HepG2 (cell line): ENCODE data around the gene TBC1D10B. TPM values are rescaled to one million over a fixed set of nuclear protein-coding genes. Genes with fewer than 3 reads are reported as not detected.
A peak's percentile ranks its signal among the peaks of the same experiment; 100 is the strongest.

Experiments
- ARNT2 ChIP-seq: sonication (generic); formaldehyde crosslinking; IDR thresholded peaks from 2 replicates; pipeline ENCODE4 v1.8.0; 2022; ENCODE audit warnings: mild to moderate bottlenecking, low read depth, missing genetic modification reagents, moderate library complexity
- ATF3 ChIP-seq: sonication (generic); formaldehyde crosslinking; IDR thresholded peaks from 2 replicates; pipeline ENCODE4 v1.4.0; 2020; ENCODE audit warnings: missing genetic modification reagents
- EP300 ChIP-seq, 3 experiments: sonication (generic) in 1 of 3; formaldehyde crosslinking in 1 of 3; IDR thresholded peaks; 2 replicates each; pipeline versions ENCODE4 v1.5.1 to v1.6.1; 2011 to 2020; ENCODE audit warnings: low read depth in 2 of 3, low read length in 2 of 3, borderline replicate concordance in 1 of 3, improper control_type of control experiment in 1 of 3, mild to moderate bottlenecking in 1 of 3, missing genetic modification reagents in 1 of 3, moderate library complexity in 1 of 3
- ETV5 ChIP-seq: IDR thresholded peaks from 2 replicates; pipeline ENCODE4 v1.6.1; 2018; ENCODE audit warnings: missing biosample characterization, missing genetic modification reagents, inconsistent platforms, borderline replicate concordance
- HDAC1 ChIP-seq: sonication (generic); formaldehyde crosslinking; IDR thresholded peaks from 2 replicates; pipeline ENCODE4 v1.5.1; 2020; ENCODE audit warnings: mild to moderate bottlenecking, missing genetic modification reagents
- HOXA9 ChIP-seq: sonication (generic); formaldehyde crosslinking; IDR thresholded peaks from 2 replicates; pipeline ENCODE4 v1.8.1; 2022; ENCODE audit warnings: missing genetic modification reagents, mild to moderate bottlenecking, moderate library complexity, borderline replicate concordance
- KLF13 ChIP-seq: sonication (generic); formaldehyde crosslinking; IDR thresholded peaks from 2 replicates; pipeline ENCODE4 v1.4.0; 2020; ENCODE audit warnings: mild to moderate bottlenecking, missing genetic modification reagents
- MAF1 ChIP-seq: sonication (generic); formaldehyde crosslinking; IDR thresholded peaks from 2 replicates; pipeline ENCODE4 v1.5.0; 2020; ENCODE audit warnings: missing genetic modification reagents, borderline replicate concordance
- MXD3 ChIP-seq: IDR thresholded peaks from 2 replicates; pipeline ENCODE4 v1.6.1; 2016; ENCODE audit warnings: mild to moderate bottlenecking, missing biosample characterization, missing genetic modification reagents
- NFE2L1 ChIP-seq: sonication (generic); formaldehyde crosslinking; IDR thresholded peaks from 2 replicates; pipeline ENCODE4 v1.4.0; 2020; ENCODE audit warnings: missing genetic modification reagents, mild to moderate bottlenecking, borderline replicate concordance
- PAX8 ChIP-seq: sonication (generic); formaldehyde crosslinking; IDR thresholded peaks from 2 replicates; pipeline ENCODE4 v1.8.0; 2022; ENCODE audit warnings: mild to moderate bottlenecking, missing genetic modification reagents, borderline replicate concordance
- RAD21 ChIP-seq: fragments of 450-650 bp; formaldehyde crosslinking; IDR thresholded peaks from 2 replicates; pipeline ENCODE4 v1.5.0; 2020; ENCODE audit warnings: mild to moderate bottlenecking
- ZBTB7A ChIP-seq: sonication (generic); formaldehyde crosslinking; IDR thresholded peaks from 2 replicates; pipeline ENCODE4 v1.8.0; 2022; ENCODE audit warnings: mild to moderate bottlenecking, missing genetic modification reagents
- ZMAT3 ChIP-seq: sonication (generic); formaldehyde crosslinking; conservative IDR thresholded peaks from 2 replicates; pipeline ENCODE4 v1.7.0; 2021; ENCODE audit warnings: missing genetic modification reagents
- ZNF121 ChIP-seq: sonication (generic); formaldehyde crosslinking; IDR thresholded peaks from 2 replicates; pipeline ENCODE4 v1.5.0; 2020; ENCODE audit warnings: mild to moderate bottlenecking, missing genetic modification reagents
- ZNF143 ChIP-seq: sonication (generic); formaldehyde crosslinking; IDR thresholded peaks from 2 replicates; pipeline ENCODE4 v1.4.0; 2020; ENCODE audit warnings: missing genetic modification reagents
- ZNF18 ChIP-seq: sonication (generic); formaldehyde crosslinking; IDR thresholded peaks from 2 replicates; pipeline ENCODE4 v1.8.0; 2022; ENCODE audit warnings: mild to moderate bottlenecking, missing genetic modification reagents; ENCODE audit not compliant: insufficient replicate concordance
- ZNF501 ChIP-seq: sonication (generic); formaldehyde crosslinking; IDR thresholded peaks from 2 replicates; pipeline ENCODE4 v1.5.1; 2020; ENCODE audit warnings: mild to moderate bottlenecking, moderate library complexity, missing genetic modification reagents
- ZNF780A ChIP-seq: sonication (generic); formaldehyde crosslinking; IDR thresholded peaks from 2 replicates; pipeline ENCODE4 v1.8.0; 2022; ENCODE audit warnings: mild to moderate bottlenecking, missing genetic modification reagents, moderate library complexity
- ZNF784 ChIP-seq: sonication (generic); formaldehyde crosslinking; IDR thresholded peaks from 2 replicates; pipeline ENCODE4 v1.5.1; 2020; ENCODE audit warnings: missing genetic modification reagents, mild to moderate bottlenecking, borderline replicate concordance
- ZNF839 ChIP-seq: sonication (generic); formaldehyde crosslinking; IDR thresholded peaks from 2 replicates; pipeline ENCODE4 v1.4.0; 2020; ENCODE audit warnings: missing genetic modification reagents, mild to moderate bottlenecking, borderline replicate concordance
- ZSCAN9 ChIP-seq: IDR thresholded peaks from 2 replicates; pipeline ENCODE4 v1.6.1; 2016; ENCODE audit warnings: borderline replicate concordance
- polyA plus RNA-seq, 8 experiments: library from polyadenylated mRNA; depleted of rRNA in 3 of 8; stranded (reverse) in 7 of 8; unstranded in 1 of 8; fragments of >200 nt; fragmentation: Illumina TruSeq in 4 of 8; extraction: Trizol in 4 of 8; gene quantifications; 2 replicates each; pipeline versions ENCODE4 v1.2.1 to v1.2.3, GENCODE V29; 2011 to 2016; ENCODE audit warnings: low read depth in 4 of 8, missing spikeins in 1 of 8, mixed read lengths in 1 of 8; ENCODE audit not compliant: insufficient read depth in 1 of 8
- total RNA-seq, 5 experiments: library from RNA; depleted of rRNA; stranded (reverse); fragments of >200 nt; fragmentation: Illumina TruSeq; extraction: Trizol; gene quantifications; 2 replicates each; pipeline ENCODE4 v1.2.3, GENCODE V29; 2016; ENCODE audit warnings: low read depth in 1 of 5
- TF ChIP-seq, protein P1 (sequence below): sonication (generic); formaldehyde crosslinking; IDR thresholded peaks from 2 replicates; pipeline ENCODE4 v1.4.0; 2020; ENCODE audit warnings: missing genetic modification reagents, borderline replicate concordance

TBC1D10B gene
- total and polyA plus RNA-seq, 2 of the 13 experiments (the other 11 are each of a cell fraction or from before 2014, with no cell fraction given): 15.7 to 24.8 TPM

DNA sequence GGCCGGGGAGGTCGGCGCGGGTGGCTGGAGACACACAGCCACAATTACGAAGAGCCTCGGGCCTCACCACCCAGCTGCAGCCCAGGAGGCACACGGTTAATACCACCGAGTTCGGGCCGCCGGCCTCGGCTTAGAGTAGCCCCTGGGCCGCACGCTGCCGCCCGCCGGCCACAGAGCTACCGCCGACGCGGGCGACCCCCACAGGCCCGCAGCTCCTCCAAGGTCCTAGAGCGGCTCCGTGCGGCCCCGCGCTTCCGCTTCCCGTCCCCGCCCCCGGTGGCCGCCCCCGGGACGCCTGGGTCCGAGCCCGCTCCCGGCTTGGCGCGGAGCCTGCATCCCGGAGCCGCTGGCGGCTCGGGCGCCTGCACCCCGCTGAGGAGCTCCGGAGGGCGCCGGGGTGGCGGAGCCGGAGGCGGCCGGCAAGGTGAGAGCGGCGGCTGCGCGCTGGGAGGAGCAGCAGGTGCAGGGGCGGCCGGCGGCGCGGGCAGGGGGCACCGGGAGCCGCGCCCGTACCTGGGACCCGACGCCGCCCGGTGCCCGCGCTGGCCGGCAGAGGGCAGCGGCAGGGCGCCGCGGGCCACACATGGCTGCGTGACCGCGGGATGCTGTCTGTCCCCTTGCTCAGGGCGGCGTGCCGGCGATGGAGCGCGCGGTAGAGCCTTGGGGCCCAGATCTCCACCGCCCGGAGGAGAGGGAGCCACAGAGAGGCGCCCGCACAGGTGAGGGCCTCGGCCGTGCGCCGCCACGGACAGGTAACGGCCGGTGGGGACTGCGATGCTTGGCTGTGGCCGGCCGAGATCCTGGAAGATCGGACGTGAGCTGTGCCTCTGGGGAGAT, 25.1 kb upstream of the TBC1D10B start, which contains the start of gene ZNF48 (continued):
- TF ChIP-seq HOXA9 (CRISPR knock-in tag): peak; percentile 90
- no peak; the same call in 1 of the 2 replicates for TF ChIP-seq ATF3 (CRISPR knock-in tag)
- peak; percentile 92 for TF ChIP-seq RAD21
- TF ChIP-seq HDAC1 (CRISPR knock-in tag): peak; percentile 86
- no peak for TF ChIP-seq ZNF121 (CRISPR knock-in tag)
- TF ChIP-seq ZNF18: peak; percentile 20
- peak; percentile 60; the same call in 1 of the 2 replicates for TF ChIP-seq NFE2L1 (CRISPR knock-in tag)
- peak; percentile 90 for TF ChIP-seq PAX8
- peak; percentile 87 for TF ChIP-seq ARNT2
- TF ChIP-seq ZMAT3 (CRISPR knock-in tag): peak; percentile 78
- peak; percentile 70; the same call in 1 of the 2 replicates for TF ChIP-seq MAF1 (CRISPR knock-in tag)
- 0 out of 2 replicates have a peak, but pooled peaks have one; percentile 36 for TF ChIP-seq ZNF780A
- TF ChIP-seq EP300 (IDR thresholded peaks at IDR 0.05; ENCODE audit: low read depth in 2 of 2, low read length in 2 of 2): 0 out of 4 replicates have a peak, but pooled peaks of 1 of the 2 experiments have one; percentile 19
- TF ChIP-seq EP300 (CRISPR knock-in tag; IDR thresholded peaks at IDR 0.05; ENCODE audit: borderline replicate concordance): peak; percentile 53; the same call in 1 of the 2 replicates
- no peak for TF ChIP-seq KLF13
- TF ChIP-seq ZSCAN9 (CRISPR knock-in tag): peak; percentile 44; the same call in 1 of the 2 replicates
- TF ChIP-seq ZNF839: 0 out of 2 replicates have a peak, but pooled peaks have one; percentile 16
- TF ChIP-seq ZNF143 (CRISPR knock-in tag): peak; percentile 45; the same call in 1 of the 2 replicates
- TF ChIP-seq, protein P1, sequence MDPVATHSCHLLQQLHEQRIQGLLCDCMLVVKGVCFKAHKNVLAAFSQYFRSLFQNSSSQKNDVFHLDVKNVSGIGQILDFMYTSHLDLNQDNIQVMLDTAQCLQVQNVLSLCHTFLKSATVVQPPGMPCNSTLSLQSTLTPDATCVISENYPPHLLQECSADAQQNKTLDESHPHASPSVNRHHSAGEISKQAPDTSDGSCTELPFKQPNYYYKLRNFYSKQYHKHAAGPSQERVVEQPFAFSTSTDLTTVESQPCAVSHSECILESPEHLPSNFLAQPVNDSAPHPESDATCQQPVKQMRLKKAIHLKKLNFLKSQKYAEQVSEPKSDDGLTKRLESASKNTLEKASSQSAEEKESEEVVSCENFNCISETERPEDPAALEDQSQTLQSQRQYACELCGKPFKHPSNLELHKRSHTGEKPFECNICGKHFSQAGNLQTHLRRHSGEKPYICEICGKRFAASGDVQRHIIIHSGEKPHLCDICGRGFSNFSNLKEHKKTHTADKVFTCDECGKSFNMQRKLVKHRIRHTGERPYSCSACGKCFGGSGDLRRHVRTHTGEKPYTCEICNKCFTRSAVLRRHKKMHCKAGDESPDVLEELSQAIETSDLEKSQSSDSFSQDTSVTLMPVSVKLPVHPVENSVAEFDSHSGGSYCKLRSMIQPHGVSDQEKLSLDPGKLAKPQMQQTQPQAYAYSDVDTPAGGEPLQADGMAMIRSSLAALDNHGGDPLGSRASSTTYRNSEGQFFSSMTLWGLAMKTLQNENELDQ (CRISPR knock-in tag): no peak
- peak; percentile 7; the same call in 1 of the 2 replicates for TF ChIP-seq ZNF784 (CRISPR knock-in tag)
- TF ChIP-seq MXD3 (CRISPR knock-in tag): peak; percentile 92
- TF ChIP-seq ZBTB7A (CRISPR knock-in tag): peak; percentile 73
- TF ChIP-seq ETV5 (CRISPR knock-in tag): peak; percentile 83
- TF ChIP-seq ZNF501: no peak
